HCT116 (cell line): ENCODE measurements around the gene OR10AD1. TPM values are rescaled to one million over a fixed set of nuclear protein-coding genes. Genes with fewer than 3 reads are reported as not detected.

Experiments used
- ATAC-seq: fragments of 200-7000 bp; cut with Tn5 transposase; 2 replicates; pipeline ENCODE4 v1.9.1; 2020; ENCODE audit warnings: mild to moderate bottlenecking, moderate library complexity
- BruUV-seq: library from RNA; stranded (reverse); fragments of 400-500 nt; replicated peaks from 2 replicates; lab custom pipeline; 2021; lab: Mats Ljungman, UMichigan
- CTCF ChIA-PET: fragments of 300-600 bp; sonication (Branson Sonifier 250); formaldehyde crosslinking; loops from one replicate; lab custom pipeline; 2021; ENCODE audit warnings: antibody characterized with exemption; lab: Charles Lee
- POLR2A ChIA-PET: fragments of 300-600, 350-600 bp; sonication (Branson Sonifier 250); formaldehyde crosslinking; loops from one replicate; lab custom pipeline; 2021; ENCODE audit warnings: antibody characterized with exemption; lab: Charles Lee
- RAD21 ChIA-PET, 2 experiments: fragments of 300-600 bp; sonication (Branson Sonifier 250); formaldehyde crosslinking; loops; one replicate each; lab custom pipeline; 2023; ENCODE audit warnings: low total read pairs in 2 of 2; ENCODE audit not compliant: uncharacterized antibody in 2 of 2, unreplicated experiment in 2 of 2, low non-redundant PET in 1 of 2; lab: Charles Lee
- DNase-seq: peaks from one replicate; pipeline ENCODE4 v3.0.0-alpha.2; 2010; ENCODE audit warnings: low read depth, low spot score
- H2AFZ ChIP-seq: fragments of 200-600 bp; shearing (Covaris generic), sonication (generic); 2 replicates; pipeline ENCODE4 v1.6.1; 2017; ENCODE audit warnings: low read depth, mixed run types, mixed read lengths, antibody characterized with exemption, low read length; ENCODE audit not compliant: poor library complexity, severe bottlenecking
- H3K27ac ChIP-seq: 2 replicates; pipeline ENCODE4 v1.5.1; 2012; ENCODE audit warnings: low read depth, low read length
- H3K27me3 ChIP-seq: fragments of 200-600 bp; sonication (generic); 2 replicates; pipeline ENCODE4 v1.6.1; 2016; ENCODE audit warnings: mixed run types, low read length, mixed read lengths; ENCODE audit not compliant: insufficient read depth
- H3K36me3 ChIP-seq, 2 experiments: fragments of 200-500 bp in 1 of 2; fragments of 200-600 bp in 1 of 2; sonication (Bioruptor generic) in 1 of 2; sonication (generic) in 1 of 2; 2 replicates each; pipeline versions ENCODE4 v1.5.1 to v1.6.1; 2014 to 2016; ENCODE audit warnings: low read length in 2 of 2, inconsistent platforms in 1 of 2, mixed read lengths in 1 of 2, mixed run types in 1 of 2; ENCODE audit not compliant: insufficient read depth in 2 of 2, control insufficient read depth in 1 of 2
- H3K4me1 ChIP-seq, 2 experiments: fragments of 200-600 bp in 1 of 2; sonication (generic) in 1 of 2; 2 replicates each; pipeline versions ENCODE4 v1.5.1 to v1.6.1; 2012 to 2017; ENCODE audit warnings: low read length in 2 of 2, inconsistent platforms in 1 of 2, mild to moderate bottlenecking in 1 of 2, mixed read lengths in 1 of 2, mixed run types in 1 of 2, moderate library complexity in 1 of 2; ENCODE audit not compliant: insufficient read depth in 2 of 2, control insufficient read depth in 1 of 2
- H3K4me2 ChIP-seq: fragments of 200-600 bp; sonication (generic); 2 replicates; pipeline ENCODE4 v1.6.1; 2017; ENCODE audit warnings: mixed run types, low read length, mixed read lengths
- H3K4me3 ChIP-seq, 2 experiments: fragments of 200-600 bp in 1 of 2; sonication (generic) in 1 of 2; replicated peaks in 1 of 2; 2 replicates each; pipeline ENCODE4 v1.5.1; 2011 to 2016; ENCODE audit warnings: low read length in 2 of 2, control low read depth in 1 of 2, low read depth in 1 of 2, mild to moderate bottlenecking in 1 of 2, mixed read lengths in 1 of 2, mixed run types in 1 of 2
- H3K79me2 ChIP-seq: fragments of 200-600 bp; sonication (generic); 2 replicates; pipeline ENCODE4 v1.6.1; 2017; ENCODE audit warnings: mild to moderate bottlenecking, mixed run types, low read length, moderate library complexity, mixed read lengths; ENCODE audit not compliant: insufficient read depth
- H3K9ac ChIP-seq: fragments of 200-600 bp; sonication (generic); 2 replicates; pipeline ENCODE4 v1.6.1; 2016; ENCODE audit warnings: low read length, mixed read lengths
- H3K9me2 ChIP-seq: fragments of 200-600 bp; sonication (generic), shearing (Covaris generic); 2 replicates; pipeline ENCODE4 v1.6.1; 2017; ENCODE audit warnings: mixed run types, mild to moderate bottlenecking, moderate library complexity; ENCODE audit not compliant: insufficient read depth
- H3K9me3 ChIP-seq, 2 experiments: fragments of 200-500 bp in 1 of 2; fragments of 200-600 bp in 1 of 2; sonication (Bioruptor generic) in 1 of 2; sonication (generic) in 1 of 2; 2 replicates each; pipeline ENCODE4 v1.6.1; 2014 to 2017; ENCODE audit warnings: low read length in 2 of 2, mixed read lengths in 2 of 2, inconsistent platforms in 1 of 2, low read depth in 1 of 2, mild to moderate bottlenecking in 1 of 2, mixed run types in 1 of 2, moderate library complexity in 1 of 2; ENCODE audit not compliant: control insufficient read depth in 1 of 2, insufficient read depth in 1 of 2
- H4K20me1 ChIP-seq: fragments of 200-600 bp; sonication (generic), shearing (Covaris generic); 2 replicates; pipeline ENCODE4 v1.6.1; 2017; ENCODE audit warnings: mixed run types, mild to moderate bottlenecking, moderate library complexity; ENCODE audit not compliant: insufficient read depth
- FOSL1 ChIP-seq: IDR thresholded peaks from 2 replicates; pipeline ENCODE4 v1.6.1; 2012; ENCODE audit warnings: low read depth
- RAD21 ChIP-seq: IDR thresholded peaks from 2 replicates; pipeline ENCODE4 v1.6.1; 2012; ENCODE audit warnings: low read depth, mild to moderate bottlenecking
- intact Hi-C: fragments of 100-400 bp; cut with micrococcal nuclease; formaldehyde crosslinking; loops from 2 replicates; pipeline ENCODE4 v1.10.0; 2022
- total RNA-seq: library from RNA; stranded (reverse); gene quantifications from one replicate; pipeline ENCODE4 v1.2.1, GENCODE V29; 2021; ENCODE audit not compliant: unreplicated experiment
- TF ChIP-seq, protein P1 (sequence below), 3 experiments: fragments of 200-600 bp in 1 of 3; sonication (generic) in 1 of 3; IDR thresholded peaks in 2 of 3; conservative IDR thresholded peaks in 1 of 3; 2 replicates each; pipeline ENCODE4 v1.5.1; 2012 to 2017; ENCODE audit warnings: low read depth in 2 of 3, low read length in 2 of 3, antibody characterized with exemption in 1 of 3, borderline replicate concordance in 1 of 3, control low read depth in 1 of 3, mild to moderate bottlenecking in 1 of 3, mixed read lengths in 1 of 3, mixed run types in 1 of 3, moderate library complexity in 1 of 3; ENCODE audit not compliant: insufficient read depth in 1 of 3
- TF ChIP-seq, protein P2 (sequence below): IDR thresholded peaks from 2 replicates; pipeline ENCODE4 v1.6.1; 2012; ENCODE audit warnings: low read depth

Gene OR10AD1
- total RNA-seq, 1 experiment from 2014 or later = not detected

DNA sequence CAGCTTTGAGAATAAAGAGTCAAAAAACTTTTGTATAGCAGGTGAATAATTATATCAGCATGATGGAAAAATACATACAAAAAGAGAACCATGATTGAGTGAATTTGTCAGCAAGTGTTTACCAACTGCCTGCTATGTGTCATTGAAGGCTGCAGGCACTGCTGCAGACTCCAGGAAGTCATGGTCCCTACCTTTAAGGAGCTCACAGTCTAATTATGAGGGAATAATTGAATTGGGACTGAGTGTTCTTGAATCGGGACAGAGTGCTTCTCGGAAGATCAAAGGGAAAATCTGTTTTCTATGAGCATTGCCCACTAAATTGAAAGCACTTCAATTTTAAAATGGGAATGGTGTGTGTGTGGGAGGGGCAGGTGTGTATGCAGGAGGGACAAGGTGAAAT, 9.5 kb downstream of the OR10AD1 start:
- H3K9me3 ChIP-seq = no peaks in the 10 kb centered on the region
- H3K27ac ChIP-seq = no peak overlapping the region
- no peaks in the 10 kb centered on the region for H3K79me2 ChIP-seq
- no peak for ATAC-seq
- no TSS peak for BruUV-seq
- H3K9me2 ChIP-seq = no peaks in the 10 kb centered on the region
- ChIA-PET RAD21 (no interaction called here), CTCF (no interaction called here), POLR2A (no interaction called here)
- TF ChIP-seq, protein P1, sequence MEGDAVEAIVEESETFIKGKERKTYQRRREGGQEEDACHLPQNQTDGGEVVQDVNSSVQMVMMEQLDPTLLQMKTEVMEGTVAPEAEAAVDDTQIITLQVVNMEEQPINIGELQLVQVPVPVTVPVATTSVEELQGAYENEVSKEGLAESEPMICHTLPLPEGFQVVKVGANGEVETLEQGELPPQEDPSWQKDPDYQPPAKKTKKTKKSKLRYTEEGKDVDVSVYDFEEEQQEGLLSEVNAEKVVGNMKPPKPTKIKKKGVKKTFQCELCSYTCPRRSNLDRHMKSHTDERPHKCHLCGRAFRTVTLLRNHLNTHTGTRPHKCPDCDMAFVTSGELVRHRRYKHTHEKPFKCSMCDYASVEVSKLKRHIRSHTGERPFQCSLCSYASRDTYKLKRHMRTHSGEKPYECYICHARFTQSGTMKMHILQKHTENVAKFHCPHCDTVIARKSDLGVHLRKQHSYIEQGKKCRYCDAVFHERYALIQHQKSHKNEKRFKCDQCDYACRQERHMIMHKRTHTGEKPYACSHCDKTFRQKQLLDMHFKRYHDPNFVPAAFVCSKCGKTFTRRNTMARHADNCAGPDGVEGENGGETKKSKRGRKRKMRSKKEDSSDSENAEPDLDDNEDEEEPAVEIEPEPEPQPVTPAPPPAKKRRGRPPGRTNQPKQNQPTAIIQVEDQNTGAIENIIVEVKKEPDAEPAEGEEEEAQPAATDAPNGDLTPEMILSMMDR (IDR thresholded peaks at IDR 0.05 in 2 of 3, conservative IDR thresholded peaks at IDR 0.05 in 1 of 3; ENCODE audit: borderline replicate concordance in 1 of 3, insufficient read depth in 1 of 3, low read depth in 2 of 3, low read length in 2 of 3) = no peak
- TF ChIP-seq RAD21 (no peak), FOSL1 (no peak)
- TF ChIP-seq, protein P2, sequence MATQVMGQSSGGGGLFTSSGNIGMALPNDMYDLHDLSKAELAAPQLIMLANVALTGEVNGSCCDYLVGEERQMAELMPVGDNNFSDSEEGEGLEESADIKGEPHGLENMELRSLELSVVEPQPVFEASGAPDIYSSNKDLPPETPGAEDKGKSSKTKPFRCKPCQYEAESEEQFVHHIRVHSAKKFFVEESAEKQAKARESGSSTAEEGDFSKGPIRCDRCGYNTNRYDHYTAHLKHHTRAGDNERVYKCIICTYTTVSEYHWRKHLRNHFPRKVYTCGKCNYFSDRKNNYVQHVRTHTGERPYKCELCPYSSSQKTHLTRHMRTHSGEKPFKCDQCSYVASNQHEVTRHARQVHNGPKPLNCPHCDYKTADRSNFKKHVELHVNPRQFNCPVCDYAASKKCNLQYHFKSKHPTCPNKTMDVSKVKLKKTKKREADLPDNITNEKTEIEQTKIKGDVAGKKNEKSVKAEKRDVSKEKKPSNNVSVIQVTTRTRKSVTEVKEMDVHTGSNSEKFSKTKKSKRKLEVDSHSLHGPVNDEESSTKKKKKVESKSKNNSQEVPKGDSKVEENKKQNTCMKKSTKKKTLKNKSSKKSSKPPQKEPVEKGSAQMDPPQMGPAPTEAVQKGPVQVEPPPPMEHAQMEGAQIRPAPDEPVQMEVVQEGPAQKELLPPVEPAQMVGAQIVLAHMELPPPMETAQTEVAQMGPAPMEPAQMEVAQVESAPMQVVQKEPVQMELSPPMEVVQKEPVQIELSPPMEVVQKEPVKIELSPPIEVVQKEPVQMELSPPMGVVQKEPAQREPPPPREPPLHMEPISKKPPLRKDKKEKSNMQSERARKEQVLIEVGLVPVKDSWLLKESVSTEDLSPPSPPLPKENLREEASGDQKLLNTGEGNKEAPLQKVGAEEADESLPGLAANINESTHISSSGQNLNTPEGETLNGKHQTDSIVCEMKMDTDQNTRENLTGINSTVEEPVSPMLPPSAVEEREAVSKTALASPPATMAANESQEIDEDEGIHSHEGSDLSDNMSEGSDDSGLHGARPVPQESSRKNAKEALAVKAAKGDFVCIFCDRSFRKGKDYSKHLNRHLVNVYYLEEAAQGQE = no peak
- H3K27me3 ChIP-seq = no peaks in the 10 kb centered on the region
- no peak overlapping the region for H3K4me2 ChIP-seq
- H3K9ac ChIP-seq = no peak overlapping the region
- no peaks in the 10 kb centered on the region for H3K36me3 ChIP-seq
- peaks cover 9 to 17% of the 10 kb centered on the region in 2 experiments; a peak in 3 of 4 replicates for H3K4me1 ChIP-seq
- no peak overlapping the region for H2AFZ ChIP-seq
- DNase-seq = no peak
- intact Hi-C loops = loop anchor here (10.0 kb wide), 1 partner anchor 261 kb away; no protein-coding TSS in a partner anchor
- H3K4me3 ChIP-seq = no peak overlapping the region
- H4K20me1 ChIP-seq = no peaks in the 10 kb centered on the region
